ENCODE results near the gene NHERF1. TPM values are rescaled to one million over a fixed set of nuclear protein-coding genes. Genes with fewer than 3 reads are reported as not detected.

NHERF1 gene
- total and polyA plus RNA-seq, 9 of the 15 experiments (the other 6 are each of a cell fraction or from before 2014, with no cell fraction given), result 11.4 to 79.9 (median 36.9) TPM

GRCh38 chr17:74816905-74817620 is 68.6 kb downstream of the NHERF1 start:
- no peak overlapping the region for H3K27ac ChIP-seq (ENCODE audit: extremely low read depth, low read depth, low read length)
- no peaks in the 10 kb centered on the region for H3K79me2 ChIP-seq (ENCODE audit: control insufficient read depth, insufficient read depth, low read length)
- no peak for TF ChIP-seq XRCC4 (IDR thresholded peaks at IDR 0.05; ENCODE audit: extremely low read depth, insufficient read depth, insufficient read length)
- TF ChIP-seq COPS2 (conservative IDR thresholded peaks at IDR 0.05), result no peak
- TF ChIP-seq GTF2B (IDR thresholded peaks at IDR 0.05; ENCODE audit: extremely low read depth, insufficient read length), result no peak
- TF ChIP-seq ZNF79 (CRISPR knock-in tag; IDR thresholded peaks at IDR 0.05; ENCODE audit: low read depth), result no peak
- no peak for TF ChIP-seq ELF2 (CRISPR knock-in tag; IDR thresholded peaks at IDR 0.05)
- TF ChIP-seq TRIM24 (IDR thresholded peaks at IDR 0.05), result no peak
- no peak for TF ChIP-seq ZNF584 (CRISPR knock-in tag; IDR thresholded peaks at IDR 0.05; ENCODE audit: low read depth)
- no peak for TF ChIP-seq PTRF (tag; IDR thresholded peaks at IDR 0.05)
- TF ChIP-seq CHD1 (IDR thresholded peaks at IDR 0.05; ENCODE audit: low read length), result no peak
- no peak for TF ChIP-seq ELF1 (tag; IDR thresholded peaks at IDR 0.05)
- no peak overlapping the region for H3K4me2 ChIP-seq (ENCODE audit: insufficient read depth, low read length)
- intact Hi-C loops (cut with micrococcal nuclease), result no loop called here
- ChIA-PET CTCF (ENCODE audit: low intra/inter-chr PET ratio) (no interaction called here), POLR2A (interaction anchor here (0.5 to 1.1 kb wide), 2 partner anchors 41 to 45 kb away, joined by 3 read pairs; no protein-coding TSS in a partner anchor)
- BruUV-seq (replicated peaks), result no TSS peak
- WGBS (ENCODE audit: insufficient coverage, low coverage, missing lambda C conversion rate), result 74% methylated on average over 15 of the region's 18 CpGs
- no peaks in the 10 kb centered on the region for H3K9me3 ChIP-seq (replicated peaks; ENCODE audit: control insufficient read depth, insufficient read depth, low read depth, low read length)
- DNase-seq (ENCODE audit: extremely low read depth in 1 of 4, low spot score in 3 of 4) (no peak), FAIRE-seq (no peak), ATAC-seq (no peak)
- in situ Hi-C loops (cut with MboI), result no loop called here
- H3K4me3 ChIP-seq, result no peak overlapping the region
- peaks cover 0 to 3% of the 10 kb centered on the region in 2 experiments; a peak in 1 of 5 replicates for H3K4me1 ChIP-seq (replicated peaks in 1 of 2; ENCODE audit: control insufficient read depth in 2 of 2, insufficient read depth in 2 of 2, low read length in 2 of 2)
- H3K36me3 ChIP-seq (ENCODE audit: control insufficient read depth, insufficient read depth, low read length), result no peaks in the 10 kb centered on the region
- H4K20me1 ChIP-seq (replicated peaks; ENCODE audit: control insufficient read depth, insufficient read depth, low read length), result peaks cover 7% of the 10 kb centered on the region; the same call in 1 of the 2 replicates
- H2AFZ ChIP-seq (ENCODE audit: low read depth, low read length), result no peak overlapping the region
- H3K9me1 ChIP-seq (ENCODE audit: control insufficient read depth, insufficient read depth, low read length), result peaks cover 2% of the 10 kb centered on the region
- no peak overlapping the region; a peak in 1 of 4 replicates for H3K9ac ChIP-seq (ENCODE audit: insufficient read depth in 1 of 2, low read depth in 2 of 2, low read length in 2 of 2)
- no peaks in the 10 kb centered on the region for H3K27me3 ChIP-seq (ENCODE audit: control insufficient read depth in 2 of 2, insufficient read depth in 2 of 2, low read length in 2 of 2)
